Stimulated activated effector memory CD8-positive, alpha-beta T cell treated with anti-CD3 and anti-CD28 coated beads, Interleukin-12 subunit alpha, Interleukin-12 subunit beta, amount 100 ng/mL, for 72 hours (primary cell): Measurements from ENCODE around the gene USP15.

ENCODE experiments used
- ATAC-seq: fragments of 150-1000 bp; cut with Tn5 transposase; 2 replicates; pipeline ENCODE4 v1.10.0; 2021
- DNase-seq, 2 donors: peaks; one replicate each; pipeline ENCODE4 v3.0.0; 2021 to 2022; ENCODE audit warnings: low spot score in 2 of 2
- H3K27ac Mint-ChIP-seq: one replicate; pipeline ENCODE4 v1.8.0; 2022; ENCODE audit warnings: mild to moderate bottlenecking, mixed read lengths
- H3K36me3 Mint-ChIP-seq: one replicate; pipeline ENCODE4 v1.8.0; 2022; ENCODE audit warnings: mild to moderate bottlenecking, mixed read lengths
- H3K4me1 Mint-ChIP-seq: one replicate; pipeline ENCODE4 v1.8.0; 2022; ENCODE audit warnings: mixed read lengths
- H3K4me3 Mint-ChIP-seq: one replicate; pipeline ENCODE4 v1.8.0; 2022; ENCODE audit warnings: mild to moderate bottlenecking, mixed read lengths
- H3K9me3 Mint-ChIP-seq: one replicate; pipeline ENCODE4 v1.8.0; 2022; ENCODE audit warnings: mixed read lengths

Gene USP15

GRCh38 chr12:62265511-62265910 lies 5.3 kb downstream of the USP15 start:
- peaks cover 38% of the 10 kb centered on the region for H3K36me3 Mint-ChIP-seq
- H3K27ac Mint-ChIP-seq = no peak overlapping the region
- no peak for DNase-seq
- ATAC-seq = no peak
- H3K9me3 Mint-ChIP-seq = no peaks in the 10 kb centered on the region
- H3K4me1 Mint-ChIP-seq = peaks cover 61% of the 10 kb centered on the region
- H3K4me3 Mint-ChIP-seq = peak overlapping the region; percentile 97

DNA sequence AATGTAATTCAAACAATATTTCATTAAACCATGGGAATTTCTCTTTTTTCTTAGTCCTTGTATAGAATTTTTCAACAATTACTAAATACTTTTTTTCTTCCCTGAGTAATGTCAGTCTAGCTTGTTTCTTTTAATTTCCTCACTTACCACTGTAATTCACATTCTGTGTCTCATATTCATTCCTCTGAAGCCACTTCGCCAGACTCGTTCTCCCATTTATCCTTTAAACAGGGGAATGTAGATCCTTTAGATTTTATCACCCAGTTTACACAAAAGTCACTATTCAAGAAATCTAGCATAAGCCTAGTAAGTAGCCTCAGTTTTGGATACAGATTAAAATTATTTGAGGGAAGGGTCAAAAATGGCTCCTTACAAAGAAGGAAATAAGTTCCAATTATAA lies 6.8 kb downstream of the USP15 start:
- Mint-ChIP-seq H3K4me3 (no peak overlapping the region), H3K27ac (peak overlapping the region; percentile 18), H3K9me3 (no peaks in the 10 kb centered on the region), H3K36me3 (peaks cover 29% of the 10 kb centered on the region), H3K4me1 (peaks cover 73% of the 10 kb centered on the region)
- ATAC-seq (no peak), DNase-seq (no peak)

GRCh38 chr12:62267480-62267879 lies 7.3 kb downstream of the USP15 start:
- Mint-ChIP-seq H3K4me3 (no peak overlapping the region), H3K9me3 (no peaks in the 10 kb centered on the region), H3K4me1 (peaks cover 76% of the 10 kb centered on the region), H3K36me3 (peaks cover 28% of the 10 kb centered on the region), H3K27ac (peak overlapping the region; percentile 18)
- DNase-seq (no peak), ATAC-seq (no peak)

GRCh38 chr12:62268956-62269355 lies 8.8 kb downstream of the USP15 start:
- H3K9me3 Mint-ChIP-seq = no peaks in the 10 kb centered on the region
- ATAC-seq = peak; percentile 85
- H3K27ac Mint-ChIP-seq = peak overlapping the region; percentile 5
- H3K4me1 Mint-ChIP-seq = peaks cover 79% of the 10 kb centered on the region
- peak overlapping the region; percentile 23 for H3K4me3 Mint-ChIP-seq
- H3K36me3 Mint-ChIP-seq = peaks cover 18% of the 10 kb centered on the region
- DNase-seq = no peak

DNA sequence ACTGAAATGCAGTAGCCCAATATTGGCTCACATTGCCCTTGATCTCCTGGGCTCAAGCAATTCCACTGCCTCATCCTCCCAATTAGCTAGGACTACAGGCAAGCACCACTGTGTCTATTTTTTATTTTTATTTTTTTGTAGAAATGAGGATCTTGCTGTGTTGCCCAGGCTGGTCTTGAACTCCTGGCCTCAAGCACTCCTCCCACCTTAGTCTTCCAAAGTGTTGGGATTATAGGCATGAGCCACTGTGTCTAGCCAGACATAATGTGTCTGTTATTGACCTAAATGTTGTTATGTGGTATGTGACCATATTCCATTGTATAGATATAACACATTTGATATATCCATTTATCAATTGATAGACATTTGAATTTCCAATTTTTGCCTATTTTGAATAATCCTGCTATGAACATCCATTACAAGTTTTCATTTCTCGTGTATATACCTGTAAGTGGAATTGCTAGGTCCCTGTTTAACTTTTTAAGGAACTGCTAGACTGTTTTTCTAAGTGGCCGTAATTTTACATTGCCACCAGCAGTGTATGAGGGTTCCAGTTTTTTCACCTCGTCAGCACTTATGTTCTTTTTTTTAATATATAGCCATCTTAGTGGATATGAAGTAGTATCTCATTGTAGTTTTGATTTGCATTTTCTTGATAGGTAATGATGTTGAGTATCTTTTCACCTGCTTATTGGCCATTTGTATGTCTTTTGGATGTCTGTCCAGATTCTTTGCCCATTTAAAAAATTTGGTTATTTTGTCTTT lies 9.4 kb downstream of the USP15 start:
- Mint-ChIP-seq H3K27ac (peak overlapping the region; percentile 50), H3K4me3 (no peak overlapping the region), H3K9me3 (no peaks in the 10 kb centered on the region), H3K4me1 (peaks cover 79% of the 10 kb centered on the region), H3K36me3 (peaks cover 12% of the 10 kb centered on the region)
- ATAC-seq = no peak
- DNase-seq = no peak

GRCh38 chr12:62270384-62270783 lies 10.2 kb downstream of the USP15 start:
- DNase-seq (no peak), ATAC-seq (no peak)
- no peaks in the 10 kb centered on the region for H3K9me3 Mint-ChIP-seq
- H3K27ac Mint-ChIP-seq = peak overlapping the region; percentile 50
- H3K4me3 Mint-ChIP-seq = no peak overlapping the region
- peaks cover 15% of the 10 kb centered on the region for H3K36me3 Mint-ChIP-seq
- H3K4me1 Mint-ChIP-seq = peaks cover 82% of the 10 kb centered on the region

DNA sequence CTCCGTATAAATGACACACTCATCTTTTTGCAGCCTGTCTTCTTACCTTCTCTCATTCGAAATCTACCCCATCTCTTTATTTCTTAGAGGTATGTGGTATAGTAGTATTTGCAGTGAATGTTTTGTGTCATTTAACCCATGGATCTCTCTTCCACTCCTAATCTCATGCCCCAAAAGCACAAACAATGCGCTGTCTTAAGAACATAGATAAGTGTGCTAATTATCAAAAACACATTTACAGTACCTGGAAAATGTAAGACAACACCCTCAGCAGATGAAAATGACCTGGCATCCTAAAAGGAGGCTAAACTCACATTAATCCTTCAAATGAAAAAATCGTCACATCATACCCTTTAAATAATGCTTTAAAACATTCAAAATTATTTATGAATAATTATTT lies 10.7 kb downstream of the USP15 start:
- Mint-ChIP-seq H3K36me3 (peaks cover 18% of the 10 kb centered on the region), H3K4me3 (no peak overlapping the region), H3K9me3 (no peaks in the 10 kb centered on the region), H3K4me1 (peaks cover 84% of the 10 kb centered on the region), H3K27ac (peak overlapping the region; percentile 50)
- DNase-seq = no peak
- ATAC-seq = no peak

- H3K4me1 Mint-ChIP-seq = peaks cover 69% of the 10 kb centered on the region
- H3K36me3 Mint-ChIP-seq = peaks cover 18% of the 10 kb centered on the region
- ATAC-seq = no peak
Measured at GRCh38 chr12:62272936-62273552, 12.8 kb downstream of the USP15 start.

GRCh38 chr12:62273724-62274380 lies 13.6 kb downstream of the USP15 start:
- DNase-seq (no peak), ATAC-seq (no peak)
- Mint-ChIP-seq H3K27ac (no peak overlapping the region), H3K4me1 (peaks cover 63% of the 10 kb centered on the region), H3K36me3 (peaks cover 18% of the 10 kb centered on the region), H3K4me3 (no peak overlapping the region), H3K9me3 (no peaks in the 10 kb centered on the region)

More at GRCh38 chr12:62272936-62273552, 12.8 kb downstream of the USP15 start:
- Mint-ChIP-seq H3K27ac (no peak overlapping the region), H3K4me3 (no peak overlapping the region), H3K9me3 (no peaks in the 10 kb centered on the region)
- no peak for DNase-seq

GRCh38 chr12:62278022-62278421 lies 17.8 kb downstream of the USP15 start:
- H3K4me1 Mint-ChIP-seq = peaks cover 71% of the 10 kb centered on the region
- no peak overlapping the region for H3K27ac Mint-ChIP-seq
- ATAC-seq (no peak), DNase-seq (no peak)
- no peak overlapping the region for H3K4me3 Mint-ChIP-seq
- peaks cover 3% of the 10 kb centered on the region for H3K9me3 Mint-ChIP-seq
- H3K36me3 Mint-ChIP-seq = peaks cover 10% of the 10 kb centered on the region

DNA sequence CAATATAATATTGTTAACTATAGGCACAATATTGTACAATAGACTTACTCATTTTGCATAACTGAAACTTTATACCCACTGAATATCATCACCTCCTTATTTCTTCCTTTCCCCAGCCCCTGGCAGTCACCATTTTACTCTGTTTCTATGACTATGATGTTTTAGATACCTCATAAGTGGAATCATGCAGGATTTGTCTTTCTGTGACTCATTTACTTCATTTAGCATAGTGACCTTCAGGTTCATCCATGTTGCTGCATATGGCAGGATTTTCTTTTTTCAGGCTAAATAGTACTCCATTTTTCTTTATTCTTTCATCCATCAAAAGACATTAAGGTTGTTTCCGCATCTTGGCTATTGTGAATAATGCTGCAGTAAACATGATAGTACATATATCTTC lies 18.9 kb downstream of the USP15 start:
- peaks cover 3% of the 10 kb centered on the region for H3K9me3 Mint-ChIP-seq
- peaks cover 7% of the 10 kb centered on the region for H3K36me3 Mint-ChIP-seq
- ATAC-seq (peak; percentile 80), DNase-seq (no peak)
- peaks cover 69% of the 10 kb centered on the region for H3K4me1 Mint-ChIP-seq
- no peak overlapping the region for H3K27ac Mint-ChIP-seq
- no peak overlapping the region for H3K4me3 Mint-ChIP-seq

DNA sequence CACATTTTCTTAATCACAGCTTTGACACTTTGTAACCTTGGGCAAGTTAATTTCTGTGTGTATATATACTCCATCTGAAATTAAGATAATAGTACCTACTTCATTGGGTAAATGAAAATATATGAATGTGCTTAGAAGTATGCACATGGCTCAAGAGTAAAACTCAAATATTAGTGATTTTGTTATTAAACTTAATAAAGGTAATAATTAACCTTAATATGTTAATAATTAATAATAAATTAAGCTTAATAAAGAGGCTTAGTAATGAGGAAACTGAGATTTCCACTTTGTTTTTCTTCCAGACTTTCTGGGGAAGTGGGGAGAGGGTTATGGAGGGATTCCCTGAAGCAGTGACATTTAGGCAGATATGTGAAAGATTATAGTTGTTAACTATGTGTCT lies 19.8 kb downstream of the USP15 start:
- DNase-seq = no peak
- peaks cover 60% of the 10 kb centered on the region for H3K4me1 Mint-ChIP-seq
- no peak overlapping the region for H3K27ac Mint-ChIP-seq
- peaks cover 3% of the 10 kb centered on the region for H3K9me3 Mint-ChIP-seq
- ATAC-seq = no peak
- H3K36me3 Mint-ChIP-seq = peaks cover 7% of the 10 kb centered on the region
- no peak overlapping the region for H3K4me3 Mint-ChIP-seq

GRCh38 chr12:62282057-62282774 lies 22.0 kb downstream of the USP15 start:
- Mint-ChIP-seq H3K9me3 (peaks cover 6% of the 10 kb centered on the region), H3K27ac (peak overlapping the region; percentile 34), H3K4me1 (peaks cover 69% of the 10 kb centered on the region), H3K36me3 (peaks cover 16% of the 10 kb centered on the region), H3K4me3 (no peak overlapping the region)
- peak; percentile 36 for ATAC-seq
- DNase-seq = no peak

DNA sequence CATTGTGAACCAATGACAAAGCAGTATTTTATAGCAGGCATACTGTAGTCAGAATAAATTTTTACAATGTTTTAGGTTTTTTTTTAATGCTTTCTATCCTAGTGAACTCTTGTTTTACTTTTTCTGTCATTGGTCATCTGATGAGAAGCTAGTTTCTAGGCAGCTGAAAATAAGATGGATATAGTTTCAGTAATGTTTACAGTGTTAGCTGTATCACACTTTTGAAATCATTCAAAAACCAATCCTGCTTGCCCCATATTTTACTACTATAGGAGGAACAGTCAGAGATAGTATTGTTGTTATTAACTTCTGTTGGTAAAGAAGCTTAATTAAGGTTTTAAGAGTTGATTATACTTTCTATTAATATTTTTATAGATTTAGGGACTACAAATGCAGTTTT lies 24.5 kb downstream of the USP15 start:
- Mint-ChIP-seq H3K4me3 (no peak overlapping the region), H3K27ac (no peak overlapping the region), H3K36me3 (peaks cover 27% of the 10 kb centered on the region), H3K4me1 (peaks cover 86% of the 10 kb centered on the region), H3K9me3 (peaks cover 8% of the 10 kb centered on the region)
- no peak for DNase-seq
- peak; percentile 64 for ATAC-seq

GRCh38 chr12:62285284-62285683 lies 25.1 kb downstream of the USP15 start:
- no peak for ATAC-seq
- no peak overlapping the region for H3K27ac Mint-ChIP-seq
- no peak for DNase-seq
- peaks cover 10% of the 10 kb centered on the region for H3K9me3 Mint-ChIP-seq
- H3K4me3 Mint-ChIP-seq = no peak overlapping the region
- peaks cover 85% of the 10 kb centered on the region for H3K4me1 Mint-ChIP-seq
- peaks cover 27% of the 10 kb centered on the region for H3K36me3 Mint-ChIP-seq
